CD4-positive, alpha-beta T cell treated with Interferon gamma for 1 hour (primary cell): Measurements from ENCODE around the gene PRKN.
"Not testable (repeated sequence)": the region's sequence is repeated elsewhere in the genome, so short reads cannot be mapped to it uniquely, and the experiment has no call there.

Source experiments
- DNase-seq: peaks from one replicate; pipeline ENCODE4 v3.0.0-alpha.2; 2020

PRKN gene

DNA sequence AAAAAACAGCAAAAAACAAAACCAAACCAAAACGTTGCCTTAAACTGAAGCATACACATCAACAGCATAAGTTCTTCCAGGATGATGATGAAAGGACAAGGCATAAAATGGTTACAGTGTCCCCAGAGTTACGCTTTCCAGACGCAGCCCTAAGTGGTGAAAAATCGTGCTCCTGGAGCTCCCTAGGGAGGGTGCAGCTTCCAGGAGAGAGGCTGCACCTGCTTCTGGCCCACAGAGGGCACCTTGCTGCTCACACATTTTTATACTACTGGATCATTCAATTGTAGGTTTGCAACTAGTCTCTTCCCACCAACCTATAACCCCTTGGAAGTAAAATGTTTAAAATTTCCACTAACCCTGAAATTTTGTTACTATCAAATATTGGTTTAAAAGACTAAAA, 115.0 kb downstream of the PRKN start:
- DNase-seq, result no peak

GRCh38 chr6:162610351-162610750, 117.2 kb downstream of the PRKN start:
- DNase-seq, result no peak

DNA sequence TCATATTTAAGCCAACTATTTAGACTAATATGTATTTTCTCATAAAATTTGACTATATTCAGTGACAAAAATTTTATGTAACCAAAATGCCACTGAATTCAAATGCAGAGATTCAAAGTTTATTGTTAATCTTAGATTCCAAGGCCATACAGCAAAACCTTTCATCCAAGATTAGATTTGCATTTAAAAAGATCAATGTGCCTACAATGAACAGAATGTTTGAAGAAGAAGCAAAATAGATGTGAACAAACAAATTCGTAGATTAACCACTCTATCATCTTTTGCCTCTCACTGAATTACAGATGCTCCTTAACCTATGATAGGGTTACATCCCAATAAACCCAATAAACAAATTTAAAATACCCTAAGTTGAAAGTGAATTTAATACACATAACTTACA, 121.7 kb downstream of the PRKN start:
- DNase-seq, result no peak

- DNase-seq, result no peak
These were observed 124.1 kb downstream of the PRKN start for GRCh38 chr6:162603231-162604015.

DNA sequence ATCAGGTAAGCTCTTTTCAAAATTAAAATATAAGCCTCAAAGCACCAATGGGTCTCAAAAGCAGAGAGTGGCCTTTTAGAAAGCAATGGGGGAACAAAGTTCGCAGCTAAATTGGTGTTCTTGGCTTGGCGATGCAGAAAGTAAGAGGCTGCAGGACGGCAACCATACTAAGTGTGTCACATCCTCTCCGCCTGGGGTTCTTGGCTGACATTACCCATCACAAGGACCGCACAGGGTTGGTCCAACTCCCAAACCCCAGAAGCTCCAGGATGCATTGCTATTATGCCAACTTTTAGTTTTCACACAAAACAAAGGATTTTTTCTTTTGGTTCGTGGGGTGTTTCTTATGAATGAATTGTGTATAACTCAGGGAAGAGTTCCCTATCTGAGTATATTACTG, 124.8 kb downstream of the PRKN start:
- no peak for DNase-seq

- no peak for DNase-seq
These were observed 130.9 kb downstream of the PRKN start for GRCh38 chr6:162596676-162597075.

- DNase-seq, result no peak
These were observed 136.0 kb downstream of the PRKN start for GRCh38 chr6:162591517-162591916.

GRCh38 chr6:162581988-162582780, 145.4 kb downstream of the PRKN start:
- no peak for DNase-seq

- DNase-seq, result no peak
These were observed 146.9 kb downstream of the PRKN start for GRCh38 chr6:162580619-162581018.

DNA sequence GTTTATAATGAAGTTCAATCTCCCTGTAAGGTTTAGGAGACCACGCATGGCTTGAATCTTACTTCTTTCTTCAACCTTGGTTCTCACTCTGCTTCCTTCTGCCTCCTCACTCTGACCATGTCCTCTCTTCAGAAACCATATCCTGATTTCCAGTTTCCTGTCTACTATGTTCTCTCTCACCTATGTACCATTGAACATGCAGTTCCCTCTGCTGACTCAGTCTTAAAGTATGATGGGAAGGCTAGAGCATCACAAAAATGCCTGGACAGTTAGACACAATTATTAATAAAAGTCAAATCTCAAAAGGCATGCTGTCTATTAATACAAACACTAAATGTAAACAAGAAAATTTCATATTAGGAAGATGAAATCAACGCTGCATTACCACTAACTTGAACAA, 151.6 kb downstream of the PRKN start:
- DNase-seq, result no peak

DNA sequence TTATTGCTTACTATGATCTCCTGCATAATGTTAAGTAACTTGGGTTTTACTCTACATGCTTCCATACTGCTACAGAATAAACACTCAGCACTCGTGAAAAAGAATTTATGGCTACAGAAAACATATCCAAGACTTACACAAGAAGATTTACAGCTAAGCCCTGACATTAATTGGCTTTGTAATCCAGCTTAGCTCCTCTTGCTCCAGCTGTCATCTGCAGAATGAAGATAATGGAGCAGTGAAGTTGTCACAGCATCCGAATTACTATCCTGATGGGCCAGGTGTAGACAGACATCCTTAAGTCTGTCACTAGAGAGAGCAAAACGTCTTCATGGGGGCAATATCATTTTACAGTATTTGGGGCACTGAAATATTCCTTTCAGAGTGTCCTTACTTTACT, 155.3 kb downstream of the PRKN start:
- no peak for DNase-seq

DNA sequence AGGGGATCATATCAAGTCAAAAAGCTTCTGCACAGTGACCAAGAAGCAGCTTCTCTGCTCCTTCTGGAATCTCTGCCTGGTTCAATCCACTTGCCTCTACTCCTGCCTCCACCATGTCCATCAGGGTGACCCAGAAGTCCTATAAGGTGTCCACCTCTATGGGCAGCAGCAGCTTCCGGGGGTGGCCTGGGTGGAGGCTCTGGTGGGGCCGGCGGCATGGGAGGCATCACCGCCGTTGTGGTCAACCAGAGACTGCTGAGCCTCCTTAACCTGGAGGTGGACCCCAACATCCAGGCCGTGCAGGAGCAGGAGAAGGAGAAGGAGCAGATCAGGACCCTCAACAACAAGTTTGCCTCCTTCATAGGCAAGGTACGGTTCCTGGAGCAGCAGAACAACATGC, 159.3 kb downstream of the PRKN start:
- DNase-seq, result no peak

GRCh38 chr6:162562041-162562440, 165.5 kb downstream of the PRKN start:
- DNase-seq, result no peak

- no peak for DNase-seq
These were observed 166.7 kb downstream of the PRKN start for GRCh38 chr6:162560891-162561290.

DNA sequence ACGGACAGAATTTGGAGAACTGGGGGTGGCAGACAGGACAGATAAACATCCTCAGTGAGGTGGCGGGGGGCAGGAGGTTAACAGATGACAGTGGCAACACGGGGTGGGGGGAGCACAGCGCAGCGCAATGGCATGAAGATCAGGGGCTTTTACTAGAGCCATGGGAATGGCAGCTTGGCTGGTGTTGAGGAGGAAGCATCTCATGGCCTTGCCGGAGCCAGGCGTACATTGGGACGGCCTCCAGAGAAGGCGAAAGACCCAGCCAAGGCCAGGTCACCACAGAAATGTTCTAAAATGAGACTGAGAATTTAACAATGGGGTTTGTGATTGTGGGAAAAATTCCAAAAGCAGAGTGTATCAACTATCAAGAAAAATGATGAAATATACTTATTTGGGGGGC, 173.0 kb downstream of the PRKN start:
- DNase-seq, result no peak

- no peak for DNase-seq
These were observed 180.7 kb downstream of the PRKN start for GRCh38 chr6:162546905-162547304.

DNA sequence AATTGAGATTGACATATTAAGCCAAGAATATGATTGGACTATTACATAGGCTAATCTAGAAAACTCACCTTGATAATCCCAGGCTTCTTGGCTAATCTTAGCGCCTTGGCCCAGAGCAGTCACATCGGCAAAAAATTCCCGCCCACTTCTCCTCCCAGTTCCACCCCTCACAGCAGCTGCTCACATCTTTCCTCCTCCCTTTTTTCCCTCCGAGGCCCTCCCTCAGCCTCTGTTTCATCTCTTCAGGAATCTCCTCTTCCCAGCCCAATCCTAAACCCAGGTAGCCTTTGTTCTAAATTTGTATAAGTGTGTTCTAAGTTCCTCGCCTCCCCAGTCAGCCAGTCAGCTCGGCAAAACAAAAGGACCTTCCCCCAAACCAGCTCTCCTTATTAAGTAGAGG, 184.3 kb downstream of the PRKN start:
- no peak for DNase-seq

DNA sequence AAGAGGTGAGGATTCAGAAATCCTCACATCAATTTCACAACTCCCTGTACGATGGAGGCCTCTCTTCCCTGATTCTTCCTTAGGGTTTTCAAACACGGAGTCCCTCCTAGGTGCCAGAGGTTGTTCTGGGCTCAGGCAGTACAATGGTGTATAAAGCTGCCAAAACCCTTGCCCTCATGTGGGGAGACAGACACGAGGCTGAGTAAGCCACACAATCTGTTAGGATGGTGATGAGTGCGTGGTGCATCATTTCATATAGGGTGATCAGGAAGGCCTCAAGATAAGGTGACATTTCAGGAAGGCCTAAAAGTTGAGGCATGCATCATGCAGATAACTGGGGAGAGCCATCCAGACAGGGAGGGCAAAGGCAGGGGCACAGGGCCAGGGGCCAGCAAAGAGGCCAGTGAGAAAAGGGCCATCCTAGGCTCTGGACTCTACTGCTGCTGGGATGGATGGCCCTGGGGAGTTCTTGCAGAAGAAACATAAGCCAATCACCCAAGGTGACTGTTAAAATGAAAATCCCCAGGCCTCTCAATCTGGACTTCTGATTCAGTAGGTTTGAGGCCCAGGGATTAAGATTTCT, 186.5 kb downstream of the PRKN start:
- no peak for DNase-seq

- no peak for DNase-seq
These were observed 188.2 kb downstream of the PRKN start for GRCh38 chr6:162539321-162539720.

DNA sequence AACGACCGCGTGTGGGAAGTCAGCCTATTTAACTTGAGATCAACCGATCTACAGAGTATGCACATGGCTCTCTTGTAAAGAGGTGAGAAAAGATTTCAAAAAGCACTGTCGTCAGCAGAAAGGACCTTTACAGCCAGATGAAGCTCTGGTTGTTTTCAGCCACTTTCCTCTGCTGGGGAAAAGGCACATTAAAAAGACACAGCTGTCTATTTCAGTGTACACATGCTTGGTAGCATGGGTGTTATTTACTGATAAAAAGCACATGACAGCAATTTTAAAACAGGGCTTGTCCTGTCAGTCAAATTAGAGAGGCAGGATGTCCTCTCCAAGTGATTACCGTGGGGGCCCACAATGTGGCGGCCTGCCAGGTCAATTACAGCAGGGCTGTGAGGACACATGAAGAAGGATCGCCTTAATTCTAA, 188.9 kb downstream of the PRKN start:
- no peak for DNase-seq

DNA sequence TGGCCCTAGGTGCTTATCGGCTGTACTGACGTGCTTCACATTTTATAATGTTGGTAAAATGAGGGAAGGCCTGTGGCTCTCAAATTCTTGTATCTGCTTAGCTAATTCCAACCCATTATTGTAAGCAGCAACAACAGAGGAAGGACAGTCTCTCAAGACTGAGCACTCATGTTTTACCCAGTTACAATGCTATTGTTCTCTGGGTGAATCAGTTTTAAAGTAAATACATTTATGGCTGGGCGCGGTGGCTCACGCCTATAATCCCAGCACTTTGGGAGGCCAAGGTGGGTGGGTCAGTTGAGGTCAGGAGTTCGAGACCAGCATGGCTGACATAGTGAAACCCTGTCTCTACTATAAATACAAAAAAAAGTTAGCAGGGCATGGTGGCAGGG, 194.6 kb downstream of the PRKN start:
- DNase-seq, result no peak

DNA sequence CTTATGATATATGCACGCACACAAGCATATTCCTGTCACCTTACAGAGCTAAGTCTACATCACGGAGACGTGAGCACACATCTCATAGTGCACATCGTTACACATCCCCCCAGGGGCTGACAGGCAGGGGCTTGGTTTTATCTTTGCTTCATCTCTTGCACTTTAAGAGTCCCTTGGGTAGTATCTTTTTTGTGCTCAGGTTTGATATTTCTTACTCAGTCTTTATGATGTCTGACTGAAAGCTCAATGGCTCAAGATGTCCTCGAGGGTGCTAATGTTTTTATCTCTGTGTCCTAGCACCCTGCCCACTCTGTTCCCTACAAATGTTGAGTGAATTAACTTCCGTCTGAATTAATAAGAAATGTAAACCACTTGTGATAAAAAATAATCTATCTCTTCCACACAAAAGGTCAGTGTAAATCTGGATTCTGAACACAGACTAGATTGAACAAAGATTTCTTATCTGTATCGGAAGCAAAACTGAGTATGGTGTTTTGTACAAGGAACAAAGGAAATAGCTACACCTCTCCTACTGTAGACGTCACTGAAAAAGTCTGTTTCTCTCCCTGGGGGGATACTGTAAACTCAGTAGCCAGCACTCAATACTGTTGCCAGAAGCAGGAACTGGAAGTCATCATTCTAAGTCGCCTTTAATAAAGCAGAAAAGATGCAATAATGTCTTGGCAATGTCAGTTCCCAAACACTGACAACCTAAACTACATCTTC, 195.1 kb downstream of the PRKN start:
- no peak for DNase-seq

- DNase-seq, result not testable (repeated sequence)
These were observed 196.2 kb downstream of the PRKN start for GRCh38 chr6:162531391-162531790.
